HG03378 (cell line): ENCODE measurements around the gene OTOA.
"Not testable (repeated sequence)": the region's sequence is repeated elsewhere in the genome, so short reads cannot be mapped to it uniquely, and the experiment has no call there.

ENCODE experiments used
- ATAC-seq: cut with Tn5 transposase; IDR thresholded peaks from one replicate; pipeline ENCODE4 v1.9.1; 2021; ENCODE audit warnings: mild to moderate bottlenecking, moderate library complexity; ENCODE audit not compliant: unreplicated experiment

OTOA gene

GRCh38 chr16:21639493-21639892, 24.3 kb upstream of the OTOA start:
- no peak for ATAC-seq

- ATAC-seq: no peak
Measured at GRCh38 chr16:21641916-21642315, 21.9 kb upstream of the OTOA start.

- ATAC-seq: no peak
Measured at GRCh38 chr16:21642861-21643260, 20.9 kb upstream of the OTOA start.

- no peak for ATAC-seq
Measured at GRCh38 chr16:21643785-21644184, 20.0 kb upstream of the OTOA start.

- no peak for ATAC-seq
Measured at GRCh38 chr16:21644674-21645073, 19.1 kb upstream of the OTOA start.

- no peak for ATAC-seq
Measured at GRCh38 chr16:21645261-21645721, 18.5 kb upstream of the OTOA start.

- ATAC-seq: no peak
Measured at GRCh38 chr16:21646091-21646490, 17.7 kb upstream of the OTOA start.

GRCh38 chr16:21646721-21647561, 16.8 kb upstream of the OTOA start:
- peak; percentile 88 for ATAC-seq

- ATAC-seq: no peak
Measured at GRCh38 chr16:21647562-21648164, 16.1 kb upstream of the OTOA start.

GRCh38 chr16:21649826-21650406, 13.9 kb upstream of the OTOA start:
- ATAC-seq: not testable (repeated sequence)

GRCh38 chr16:21650521-21650920, 13.2 kb upstream of the OTOA start:
- no peak for ATAC-seq

- no peak for ATAC-seq
Measured at GRCh38 chr16:21651515-21651914, 12.3 kb upstream of the OTOA start.

GRCh38 chr16:21652453-21652852, 11.3 kb upstream of the OTOA start, which contains the start of gene IGSF6:
Gene IGSF6 (minus strand): TSS chr16:21652608. CDS start chr16:21652598, 10 bp downstream.
- ATAC-seq: no peak

- ATAC-seq: no peak
Measured at GRCh38 chr16:21653571-21653970, 10.2 kb upstream of the OTOA start.

- ATAC-seq: no peak
Measured at GRCh38 chr16:21654466-21654865, 9.3 kb upstream of the OTOA start.

- no peak for ATAC-seq
Measured at GRCh38 chr16:21654881-21655280, 8.9 kb upstream of the OTOA start.

- ATAC-seq: peak; percentile 52
Measured at GRCh38 chr16:21656795-21657768, 6.7 kb upstream of the OTOA start.

- ATAC-seq: no peak
Measured at GRCh38 chr16:21659124-21659523, 4.6 kb upstream of the OTOA start.

GRCh38 chr16:21664801-21665492, 1.2 kb downstream of the OTOA start:
- ATAC-seq: no peak

GRCh38 chr16:21666772-21667171, 3.0 kb downstream of the OTOA start:
- ATAC-seq: no peak
